ENCODE data around the gene ANGEL2.

The ANGEL2 gene

GRCh38 chr1:212951947-212952640 lies 63.6 kb downstream of the ANGEL2 start:
- DNase-seq: no peak

GRCh38 chr1:212951126-212951946 lies 64.3 kb downstream of the ANGEL2 start:
- DNase-seq: peak in 3 of 51 donors; percentile 3 to 41 (median 15)

- DNase-seq: peak in 48 of 51 donors; percentile 16 to 91 (median 67)
These were observed 65.2 kb downstream of the ANGEL2 start, which contains the start of gene VASH2 for GRCh38 chr1:212950243-212951125. Gene VASH2, plus strand, starts transcription at chr1:212950541. Its CDS starts 1,002 bp downstream, at chr1:212951543.

GRCh38 chr1:212949771-212950170 lies 65.9 kb downstream of the ANGEL2 start:
- DNase-seq: no peak

- no peak for DNase-seq
These were observed 68.8 kb downstream of the ANGEL2 start for GRCh38 chr1:212946872-212947271.

- DNase-seq: no peak
These were observed 70.1 kb downstream of the ANGEL2 start for GRCh38 chr1:212945463-212946160.

GRCh38 chr1:212945056-212945455 lies 70.6 kb downstream of the ANGEL2 start:
- no peak for DNase-seq

GRCh38 chr1:212944229-212944901 lies 71.3 kb downstream of the ANGEL2 start:
- DNase-seq: no peak

- DNase-seq: no peak
These were observed 72.3 kb downstream of the ANGEL2 start for GRCh38 chr1:212943393-212943710.

- no peak for DNase-seq
These were observed 72.8 kb downstream of the ANGEL2 start for GRCh38 chr1:212942679-212943392.
